ENCODE data around the gene ARHGAP6.

DNA sequence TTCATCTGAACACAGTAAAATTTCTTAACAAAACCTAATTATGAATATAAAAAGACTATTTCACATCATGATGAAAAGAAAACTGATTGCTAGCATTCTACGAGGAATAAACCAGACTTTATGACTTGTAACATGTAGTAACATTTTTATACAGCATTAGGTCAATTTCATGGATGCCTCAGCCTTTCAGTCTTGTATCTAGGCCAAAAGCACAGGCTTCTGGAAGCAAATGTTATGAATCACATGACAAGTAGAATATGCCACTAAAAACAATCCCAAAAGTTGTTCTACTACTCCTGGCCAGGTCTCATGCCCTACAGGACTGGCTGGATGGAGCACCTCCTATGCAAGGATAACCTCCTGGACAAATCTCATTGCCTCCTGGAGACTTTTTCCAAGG is 101.2 kb downstream of the ARHGAP6 start:
- TF ChIP-seq, protein P1, sequence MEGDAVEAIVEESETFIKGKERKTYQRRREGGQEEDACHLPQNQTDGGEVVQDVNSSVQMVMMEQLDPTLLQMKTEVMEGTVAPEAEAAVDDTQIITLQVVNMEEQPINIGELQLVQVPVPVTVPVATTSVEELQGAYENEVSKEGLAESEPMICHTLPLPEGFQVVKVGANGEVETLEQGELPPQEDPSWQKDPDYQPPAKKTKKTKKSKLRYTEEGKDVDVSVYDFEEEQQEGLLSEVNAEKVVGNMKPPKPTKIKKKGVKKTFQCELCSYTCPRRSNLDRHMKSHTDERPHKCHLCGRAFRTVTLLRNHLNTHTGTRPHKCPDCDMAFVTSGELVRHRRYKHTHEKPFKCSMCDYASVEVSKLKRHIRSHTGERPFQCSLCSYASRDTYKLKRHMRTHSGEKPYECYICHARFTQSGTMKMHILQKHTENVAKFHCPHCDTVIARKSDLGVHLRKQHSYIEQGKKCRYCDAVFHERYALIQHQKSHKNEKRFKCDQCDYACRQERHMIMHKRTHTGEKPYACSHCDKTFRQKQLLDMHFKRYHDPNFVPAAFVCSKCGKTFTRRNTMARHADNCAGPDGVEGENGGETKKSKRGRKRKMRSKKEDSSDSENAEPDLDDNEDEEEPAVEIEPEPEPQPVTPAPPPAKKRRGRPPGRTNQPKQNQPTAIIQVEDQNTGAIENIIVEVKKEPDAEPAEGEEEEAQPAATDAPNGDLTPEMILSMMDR (IDR thresholded peaks at IDR 0.05): no peak
- TF ChIP-seq EP300 (IDR thresholded peaks at IDR 0.05): no peak

All from ovary (tissue), 3 donors.